A673 (cell line): ENCODE results near the gene MID1. TPM values are rescaled to one million over a fixed set of nuclear protein-coding genes. Genes with fewer than 3 reads are reported as not detected.

Source experiments
- BruUV-seq: library from RNA; stranded (reverse); fragments of 400-500 nt; replicated peaks from 2 replicates; lab custom pipeline; 2021; lab: Mats Ljungman, UMichigan
- CTCF ChIA-PET: fragments of 300-600 bp; sonication (Branson Sonifier 250); formaldehyde crosslinking; loops from one replicate; lab custom pipeline; 2022; ENCODE audit warnings: antibody characterized with exemption; lab: Charles Lee
- POLR2A ChIA-PET: fragments of 300-600 bp; sonication (Branson Sonifier 250); formaldehyde crosslinking; loops from one replicate; lab custom pipeline; 2022; ENCODE audit warnings: antibody characterized with exemption; ENCODE audit not compliant: low non-redundant PET; lab: Charles Lee
- DNase-seq: peaks from one replicate; pipeline ENCODE4 v3.0.0-alpha.2; 2015; ENCODE audit warnings: low spot score
- H3K27ac ChIP-seq: fragments of 200-600 bp; sonication (generic); 2 replicates; pipeline ENCODE4 v1.5.1; 2016; ENCODE audit warnings: mixed run types, low read depth, mild to moderate bottlenecking, mixed read lengths, antibody characterized with exemption, low read length; ENCODE audit not compliant: poor library complexity, severe bottlenecking
- H3K27me3 ChIP-seq: fragments of 200-600 bp; sonication (generic); replicated peaks from 2 replicates; pipeline ENCODE4 v1.6.1; 2017; ENCODE audit warnings: mixed run types, low read depth, mild to moderate bottlenecking, mixed read lengths, antibody characterized with exemption, low read length; ENCODE audit not compliant: insufficient read depth, poor library complexity
- H3K36me3 ChIP-seq: fragments of 200-600 bp; sonication (generic); 2 replicates; pipeline ENCODE4 v1.6.1; 2016; ENCODE audit warnings: mixed run types, mild to moderate bottlenecking, mixed read lengths, antibody characterized with exemption, low read length; ENCODE audit not compliant: insufficient read depth, poor library complexity, severe bottlenecking
- H3K4me1 ChIP-seq: fragments of 200-600 bp; sonication (generic); 2 replicates; pipeline ENCODE4 v1.6.1; 2017; ENCODE audit warnings: mixed run types, mild to moderate bottlenecking, mixed read lengths, antibody characterized with exemption, low read length; ENCODE audit not compliant: insufficient read depth, poor library complexity, severe bottlenecking
- H3K4me3 ChIP-seq: fragments of 200-600 bp; sonication (generic); 2 replicates; pipeline ENCODE4 v1.5.1; 2016; ENCODE audit warnings: low read depth, mixed run types, mild to moderate bottlenecking, mixed read lengths, low read length; ENCODE audit not compliant: poor library complexity, severe bottlenecking
- H3K9me3 ChIP-seq: fragments of 200-600 bp; sonication (generic); 2 replicates; pipeline ENCODE4 v1.6.1; 2016; ENCODE audit warnings: mixed run types, low read depth, mild to moderate bottlenecking, mixed read lengths, antibody characterized with exemption, low read length; ENCODE audit not compliant: poor library complexity, severe bottlenecking
- CTCF ChIP-seq: fragments of 300-800, 200-600 bp; sonication (generic); conservative IDR thresholded peaks from 2 replicates; pipeline ENCODE4 v1.5.1; 2017; ENCODE audit warnings: low read depth, mild to moderate bottlenecking, antibody characterized with exemption, low read length, moderate library complexity, mixed read lengths
- EZH2 ChIP-seq: fragments of 200-600 bp; sonication (generic); IDR thresholded peaks from 2 replicates; pipeline ENCODE4 v1.6.1; 2017; ENCODE audit warnings: borderline replicate concordance, low read depth, mild to moderate bottlenecking, mixed read lengths, antibody characterized with exemption, low read length; ENCODE audit not compliant: poor library complexity, severe bottlenecking
- intact Hi-C: fragments of 100-400 bp; cut with micrococcal nuclease; formaldehyde crosslinking; loops from one replicate; pipeline ENCODE4 v1.10.0; 2022; ENCODE audit not compliant: unreplicated experiment
- total RNA-seq: library from RNA; stranded (reverse); gene quantifications from 2 replicates; pipeline ENCODE4 v1.2.3, GENCODE V29; 2021

Gene MID1
- total RNA-seq, 1 experiment from 2014 or later: 7.0 TPM

- no peak overlapping the region for H3K27ac ChIP-seq
- POLR2A ChIA-PET: no interaction called here
- no peak overlapping the region for H3K4me3 ChIP-seq
- no peaks in the 10 kb centered on the region for H3K36me3 ChIP-seq
- intact Hi-C loops: no loop called here
- H3K27me3 ChIP-seq: no peaks in the 10 kb centered on the region
- TF ChIP-seq EZH2: no peak
- no peak for TF ChIP-seq CTCF
- DNase-seq: no peak
- H3K9me3 ChIP-seq: no peaks in the 10 kb centered on the region
- peaks cover under 1% of the 10 kb centered on the region for H3K4me1 ChIP-seq
- CTCF ChIA-PET: no interaction called here
- BruUV-seq: no TSS peak
Measured at GRCh38 chrX:10554612-10555270, 65.6 kb downstream of the MID1 start.

- no peak overlapping the region for H3K27ac ChIP-seq
- intact Hi-C loops: no loop called here
- H3K36me3 ChIP-seq: no peaks in the 10 kb centered on the region
- no peak for TF ChIP-seq EZH2
- H3K27me3 ChIP-seq: no peaks in the 10 kb centered on the region
- peaks cover 11% of the 10 kb centered on the region for H3K4me1 ChIP-seq
- POLR2A ChIA-PET: no interaction called here
- H3K4me3 ChIP-seq: no peak overlapping the region
- CTCF ChIA-PET: no interaction called here
- no peaks in the 10 kb centered on the region for H3K9me3 ChIP-seq
- DNase-seq: peak; percentile 28
- no TSS peak for BruUV-seq
Measured at GRCh38 chrX:10549280-10549679, 71.1 kb downstream of the MID1 start.

- Histone ChIP-seq H3K27me3 (no peaks in the 10 kb centered on the region), H3K36me3 (no peaks in the 10 kb centered on the region), H3K9me3 (no peaks in the 10 kb centered on the region), H3K27ac (no peak overlapping the region), H3K4me1 (peaks cover 11% of the 10 kb centered on the region), H3K4me3 (no peak overlapping the region)
- intact Hi-C loops: no loop called here
- ChIA-PET POLR2A (no interaction called here), CTCF (no interaction called here)
- no peak for TF ChIP-seq CTCF
- no peak for TF ChIP-seq EZH2
- no TSS peak for BruUV-seq
- DNase-seq: peak; percentile 49
Measured at GRCh38 chrX:10548688-10549087, 71.7 kb downstream of the MID1 start.

- POLR2A ChIA-PET: no interaction called here
- H3K36me3 ChIP-seq: no peaks in the 10 kb centered on the region
- DNase-seq: no peak
- no TSS peak for BruUV-seq
- H3K27ac ChIP-seq: no peak overlapping the region
- H3K4me1 ChIP-seq: peaks cover 11% of the 10 kb centered on the region
- intact Hi-C loops: no loop called here
- no peaks in the 10 kb centered on the region for H3K9me3 ChIP-seq
- CTCF ChIA-PET: interaction anchor here (0.7 kb wide), 1 partner anchor 13 kb away, joined by 3 read pairs; no protein-coding TSS in a partner anchor
- H3K4me3 ChIP-seq: no peak overlapping the region
- TF ChIP-seq EZH2: no peak
- no peaks in the 10 kb centered on the region for H3K27me3 ChIP-seq
Measured at GRCh38 chrX:10545882-10546281, 74.5 kb downstream of the MID1 start.
